ENCODE results near the gene YIF1B. TPM values are rescaled to one million over a fixed set of nuclear protein-coding genes. Genes with fewer than 3 reads are reported as not detected.

The YIF1B gene
- total and polyA plus RNA-seq, 9 of the 15 experiments (the other 6 are each of a cell fraction or from before 2014, with no cell fraction given) = 8.5 to 586 (median 323) TPM

- TF ChIP-seq ZBTB11 (CRISPR knock-in tag; IDR thresholded peaks at IDR 0.05) (no peak), USF1 (CRISPR knock-in tag; IDR thresholded peaks at IDR 0.05) (0 out of 2 replicates have a peak, but pooled peaks have one; percentile 8), PCBP2 (IDR thresholded peaks at IDR 0.05; ENCODE audit: low read depth, low read length, poor library complexity, severe bottlenecking) (no peak), CREB3L1 (IDR thresholded peaks at IDR 0.05; ENCODE audit: borderline replicate concordance, low read depth) (no peak), CBFA2T2 (conservative IDR thresholded peaks at IDR 0.05) (no peak), HNRNPLL (IDR thresholded peaks at IDR 0.05; ENCODE audit: low read depth, low read length, poor library complexity, severe bottlenecking) (no peak), ZNF121 (CRISPR knock-in tag; conservative IDR thresholded peaks at IDR 0.05) (peak; percentile 84), RBM14 (IDR thresholded peaks at IDR 0.05; ENCODE audit: borderline replicate concordance, insufficient read depth, low read depth, low read length) (no peak), FIP1L1 (IDR thresholded peaks at IDR 0.05; ENCODE audit: low read depth, low read length, poor library complexity, severe bottlenecking) (no peak), ELK1 (CRISPR knock-in tag; IDR thresholded peaks at IDR 0.05) (no peak), SMAD3 (CRISPR knock-in tag; conservative IDR thresholded peaks at IDR 0.05) (no peak)
Observed at GRCh38 chr19:38306236-38306635, 9.5 kb downstream of the YIF1B start (continued).

All from K562 (cell line).